Keratinocyte (primary cell): ENCODE measurements around the gene FBN1. TPM values are rescaled to one million over a fixed set of nuclear protein-coding genes. Genes with fewer than 3 reads are reported as not detected.

ENCODE experiments used
- DNase-seq: peaks from one replicate; pipeline ENCODE4 v3.0.0-alpha.2; 2011; ENCODE audit warnings: low read depth, missing footprints, low spot score
- FAIRE-seq: peaks from 2 replicates; lab custom pipeline; 2011; peaks lifted over from hg19 to GRCh38; lab: Jason Lieb, UNC
- H2AFZ ChIP-seq: 2 replicates; pipeline ENCODE4 v1.6.0; 2012; ENCODE audit warnings: low read length, control low read depth, inconsistent platforms; ENCODE audit not compliant: control insufficient read depth
- H3K27ac ChIP-seq: 2 replicates; pipeline ENCODE4 v1.5.1; 2011; ENCODE audit warnings: low read length; ENCODE audit not compliant: control insufficient read depth, insufficient read depth
- H3K27me3 ChIP-seq: 3 replicates; pipeline ENCODE4 v1.6.0; 2011; ENCODE audit warnings: low read length; ENCODE audit not compliant: control insufficient read depth, insufficient read depth; ENCODE audit errors: extremely low read depth
- H3K36me3 ChIP-seq, 2 experiments: 2 replicates in 1 of 2; 3 replicates in 1 of 2; pipeline ENCODE4 v1.5.1; 2011; ENCODE audit warnings: low read length in 2 of 2, mild to moderate bottlenecking in 1 of 2; ENCODE audit not compliant: control insufficient read depth in 2 of 2, insufficient read depth in 2 of 2; ENCODE audit errors: extremely low read depth in 1 of 2
- H3K4me1 ChIP-seq: 3 replicates; pipeline ENCODE4 v1.5.1; 2011; ENCODE audit warnings: low read length; ENCODE audit not compliant: control insufficient read depth, insufficient read depth; ENCODE audit errors: extremely low read depth
- H3K4me2 ChIP-seq: 3 replicates; pipeline ENCODE4 v1.6.0; 2011; ENCODE audit warnings: low read depth, low read length; ENCODE audit not compliant: control insufficient read depth, insufficient read depth; ENCODE audit errors: extremely low read depth
- H3K4me3 ChIP-seq, 3 experiments: fragments of 200-600 bp in 1 of 3; sonication (generic) in 1 of 3; 2 replicates in 2 of 3; 3 replicates in 1 of 3; pipeline ENCODE4 v1.5.1; 2011 to 2016; ENCODE audit warnings: low read length in 3 of 3, mild to moderate bottlenecking in 3 of 3, control low read depth in 2 of 3, inconsistent platforms in 1 of 3, low read depth in 1 of 3, mixed read lengths in 1 of 3, mixed run types in 1 of 3, moderate library complexity in 1 of 3; ENCODE audit not compliant: control insufficient read depth in 2 of 3, insufficient read depth in 2 of 3; ENCODE audit errors: extremely low read depth in 1 of 3
- H3K79me2 ChIP-seq: 2 replicates; pipeline ENCODE4 v1.6.0; 2012; ENCODE audit warnings: low read length; ENCODE audit not compliant: control insufficient read depth, insufficient read depth
- H3K9ac ChIP-seq: 3 replicates; pipeline ENCODE4 v1.6.0; 2011; ENCODE audit warnings: low read length; ENCODE audit not compliant: control insufficient read depth, insufficient read depth; ENCODE audit errors: extremely low read depth
- H3K9me1 ChIP-seq: 3 replicates; pipeline ENCODE4 v1.6.0; 2011; ENCODE audit warnings: low read length; ENCODE audit not compliant: control insufficient read depth, insufficient read depth; ENCODE audit errors: extremely low read depth
- H3K9me3 ChIP-seq: 2 replicates; pipeline ENCODE4 v1.5.1; 2012; ENCODE audit warnings: low read depth, low read length; ENCODE audit not compliant: control insufficient read depth
- H4K20me1 ChIP-seq: 3 replicates; pipeline ENCODE4 v1.6.0; 2011; ENCODE audit warnings: low read length; ENCODE audit not compliant: control insufficient read depth, insufficient read depth; ENCODE audit errors: extremely low read depth
- CTCF ChIP-seq, 3 experiments: IDR thresholded peaks in 1 of 3; conservative IDR thresholded peaks in 1 of 3; optimal IDR thresholded peaks in 1 of 3; 2 replicates in 2 of 3; 3 replicates in 1 of 3; pipeline versions ENCODE3 to v1.5.1; 2011; ENCODE audit warnings: low read length in 3 of 3, mild to moderate bottlenecking in 3 of 3, moderate library complexity in 2 of 3, control low read depth in 1 of 3, inconsistent platforms in 1 of 3; ENCODE audit not compliant: insufficient read depth in 2 of 3; ENCODE audit errors: extremely low read depth in 1 of 3
- EZH2 ChIP-seq: IDR thresholded peaks from one replicate; pipeline ENCODE4 v1.6.1; 2012; ENCODE audit warnings: inconsistent platforms, mild to moderate bottlenecking, low read length, moderate library complexity
- dilution Hi-C: fragments of 300-500 bp; cut with MboI; formaldehyde crosslinking; loops from one replicate; pipeline ENCODE4 v1.7.0; 2020; ENCODE audit warnings: low sequenced_read_pairs; ENCODE audit not compliant: extremely low pct_ligation_motif_present
- polyA plus RNA-seq, 5 experiments: library from polyadenylated mRNA; depleted of rRNA in 3 of 5; stranded (reverse) in 3 of 5; stranded (forward) in 1 of 5; unstranded in 1 of 5; fragments of >200 nt; gene quantifications; 1 replicate in 1 of 5; 2 replicates in 3 of 5; 3 replicates in 1 of 5; pipeline versions ENCODE4 v1.2.1 to v1.2.3, GENCODE V29; 2011 to 2012; ENCODE audit warnings: missing spikeins in 2 of 5, low read depth in 1 of 5, low replicate concordance in 1 of 5

The FBN1 gene
- polyA plus RNA-seq, 1 donor (not counting 4 experiments of a cell fraction or from before 2014, with no cell fraction given) = 3.5 TPM

- Histone ChIP-seq H3K9ac (no peak overlapping the region), H3K27ac (no peak overlapping the region), H3K4me2 (no peak overlapping the region), H3K36me3 (no peaks in the 10 kb centered on the region), H3K9me3 (no peaks in the 10 kb centered on the region), H3K79me2 (no peaks in the 10 kb centered on the region), H3K4me1 (no peaks in the 10 kb centered on the region), H3K9me1 (no peaks in the 10 kb centered on the region), H3K27me3 (no peaks in the 10 kb centered on the region), H3K4me3 (no peak overlapping the region), H2AFZ (no peak overlapping the region), H4K20me1 (no peaks in the 10 kb centered on the region)
- DNase-seq (no peak), FAIRE-seq (no peak)
- TF ChIP-seq CTCF (optimal IDR thresholded peaks at IDR 0.05 in 1 of 3, IDR thresholded peaks at IDR 0.05 in 1 of 3, conservative IDR thresholded peaks at IDR 0.05 in 1 of 3; ENCODE audit: extremely low read depth in 1 of 3, insufficient read depth in 2 of 3, low read length in 3 of 3) (no peak), EZH2 (no peak)
- dilution Hi-C loops = no loop called here
Observed at GRCh38 chr15:48466820-48467219, 178.7 kb downstream of the FBN1 start.

- Histone ChIP-seq H3K4me3 (no peak overlapping the region), H3K9me1 (no peaks in the 10 kb centered on the region), H3K79me2 (no peaks in the 10 kb centered on the region), H3K4me2 (no peak overlapping the region), H3K9ac (no peak overlapping the region), H3K27me3 (no peaks in the 10 kb centered on the region), H3K27ac (no peak overlapping the region), H2AFZ (no peak overlapping the region), H3K9me3 (no peaks in the 10 kb centered on the region), H3K36me3 (no peaks in the 10 kb centered on the region), H3K4me1 (no peaks in the 10 kb centered on the region), H4K20me1 (no peaks in the 10 kb centered on the region)
- DNase-seq (no peak), FAIRE-seq (no peak)
- dilution Hi-C loops = no loop called here
- TF ChIP-seq CTCF (optimal IDR thresholded peaks at IDR 0.05 in 1 of 3, IDR thresholded peaks at IDR 0.05 in 1 of 3, conservative IDR thresholded peaks at IDR 0.05 in 1 of 3; ENCODE audit: extremely low read depth in 1 of 3, insufficient read depth in 2 of 3, low read length in 3 of 3) = no peak
Observed at GRCh38 chr15:48466079-48466478, 179.4 kb downstream of the FBN1 start.
